Measurements from ENCODE around the gene ZNF507. TPM values are rescaled to one million over a fixed set of nuclear protein-coding genes. Genes with fewer than 3 reads are reported as not detected.

The ZNF507 gene
- total and polyA plus RNA-seq, 2 of the 8 experiments (the other 6 are each of a cell fraction or from before 2014, with no cell fraction given), result 8.6 to 28.8 TPM

- Histone ChIP-seq H4K8ac (ENCODE audit: extremely low read depth, insufficient read depth, low read length) (peak overlapping the region; percentile 74; the same call in 1 of the 2 replicates), H3K14ac (ENCODE audit: insufficient read length) (no peak overlapping the region), H2BK15ac (ENCODE audit: low read length) (no peak overlapping the region), H3K36me3 (ENCODE audit: control insufficient read depth in 2 of 4, insufficient read depth in 4 of 4, low read length in 3 of 4) (peaks cover 0 to 15% (median 3%) of the 10 kb centered on the region in 4 experiments; a peak in 3 of 8 replicates), H3K4ac (replicated peaks; ENCODE audit: insufficient read length, low read depth, low read length) (no peak overlapping the region), H3K23ac (ENCODE audit: insufficient read length) (no peak overlapping the region), H3K4me3 (ENCODE audit: extremely low read depth in 1 of 4, insufficient read depth in 2 of 4, low read depth in 3 of 4, low read length in 4 of 4) (no peak overlapping the region), H3K23me2 (ENCODE audit: low read depth, low read length) (no peaks in the 10 kb centered on the region; the same call in 1 of the 2 replicates), H2BK12ac (ENCODE audit: low read depth, low read length) (no peak overlapping the region), H3K4me1 (replicated peaks in 1 of 4; ENCODE audit: control insufficient read depth in 3 of 4, insufficient read depth in 4 of 4, low read length in 3 of 4) (no peaks in the 10 kb centered on the region; a peak in 1 of 7 replicates), H2AFZ (ENCODE audit: low read length) (no peak overlapping the region), H3K18ac (ENCODE audit: extremely low read depth, low read length) (no peak overlapping the region), H2AK5ac (ENCODE audit: low read depth, low read length) (no peak overlapping the region), H2BK120ac (replicated peaks; ENCODE audit: low read depth, low read length) (no peak overlapping the region), H4K5ac (ENCODE audit: insufficient read length, low read depth, low read length) (no peak overlapping the region), H3K79me2 (ENCODE audit: control insufficient read depth in 1 of 2, insufficient read depth in 2 of 2, low read length in 2 of 2) (peaks cover 7 to 30% of the 10 kb centered on the region in 2 experiments), H3K9me3 (ENCODE audit: insufficient read depth in 2 of 2, low read depth in 1 of 2, low read length in 1 of 2) (no peaks in the 10 kb centered on the region), H3K27ac (ENCODE audit: low read depth, low read length) (no peak overlapping the region), H2BK20ac (ENCODE audit: low read length) (no peak overlapping the region), H4K91ac (replicated peaks; ENCODE audit: insufficient read length, low read length) (no peak overlapping the region), H3K79me1 (ENCODE audit: low read depth, low read length) (no peaks in the 10 kb centered on the region), H2BK5ac (ENCODE audit: low read depth, low read length) (no peak overlapping the region), H4K20me1 (replicated peaks in 1 of 2; ENCODE audit: control insufficient read depth in 1 of 2, insufficient read depth in 2 of 2, low read length in 2 of 2) (no peaks in the 10 kb centered on the region), H3K9ac (replicated peaks in 1 of 4; ENCODE audit: extremely low read depth in 1 of 4, low read depth in 3 of 4, low read length in 3 of 4) (no peak overlapping the region), H3K56ac (replicated peaks; ENCODE audit: insufficient read length, low read depth, low read length) (no peak overlapping the region), H3K4me2 (ENCODE audit: insufficient read depth in 1 of 2, low read depth in 2 of 2, low read length in 2 of 2) (no peak overlapping the region), H3K27me3 (replicated peaks in 1 of 4; ENCODE audit: control insufficient read depth in 3 of 4, extremely low read depth in 1 of 4, insufficient read depth in 3 of 4, low read length in 3 of 4) (peaks cover 0 to 3% (median 0%) of the 10 kb centered on the region in 4 experiments; a peak in 1 of 7 replicates)
- CTCF ChIA-PET (ENCODE audit: partially characterized antibody), result interaction anchor here (1.5 to 1.9 kb wide), 2 partner anchors 8 to 25 kb away, joined by 4 to 5 read pairs; no protein-coding TSS in a partner anchor
- FAIRE-seq (no peak), DNase-seq (ENCODE audit: low read depth in 1 of 2, low spot score in 2 of 2) (no peak)
- POLR2A ChIA-PET (ENCODE audit: partially characterized antibody), result no interaction called here
- WGBS, 2 experiments (ENCODE audit: extremely low coverage in 1 of 2, insufficient coverage in 1 of 2, insufficient read length in 1 of 2, insufficient replicate concordance in 2 of 2, low coverage in 1 of 2, low lambda C conversion rate in 2 of 2, missing lambda C conversion rate in 1 of 2), result 88 to 100% methylated on average over 1 to 11 of the region's 11 CpGs
- no peak for TF ChIP-seq SP4 (IDR thresholded peaks at IDR 0.05; ENCODE audit: low read length)
- no peak for TF ChIP-seq RBBP5 (IDR thresholded peaks at IDR 0.05; ENCODE audit: borderline replicate concordance, low read depth, low read length)
- no peak for TF ChIP-seq CREB1 (IDR thresholded peaks at IDR 0.05)
- TF ChIP-seq BACH1 (IDR thresholded peaks at IDR 0.05; ENCODE audit: low read length), result no peak
- TF ChIP-seq POLR2AphosphoS5 (IDR thresholded peaks at IDR 0.05; ENCODE audit: low read depth, low read length), result no peak
- no peak for TF ChIP-seq ZNF274 (IDR thresholded peaks at IDR 0.05; ENCODE audit: borderline replicate concordance, extremely low read depth, low read length)
Measured at GRCh38 chr19:32343550-32344262, 1.7 kb upstream of the ZNF507 start.
